22Rv1 (cell line): ENCODE data around the gene DSCAM.

Experiments
- H3K27ac ChIP-seq: fragments of 450-650 bp; 2 replicates; pipeline ENCODE4 v1.5.1; 2017
- CTCF ChIP-seq: fragments of 450-650 bp; IDR thresholded peaks from 2 replicates; pipeline ENCODE4 v1.5.1; 2017; ENCODE audit warnings: mild to moderate bottlenecking
- ZFX ChIP-seq: fragments of 450-650 bp; IDR thresholded peaks from 2 replicates; pipeline ENCODE4 v1.6.1; 2017; ENCODE audit warnings: antibody characterized with exemption, borderline replicate concordance

Gene DSCAM

GRCh38 chr21:40416572-40416971, 430.4 kb downstream of the DSCAM start:
- no peak overlapping the region for H3K27ac ChIP-seq
- TF ChIP-seq ZFX (no peak), CTCF (no peak)

DNA sequence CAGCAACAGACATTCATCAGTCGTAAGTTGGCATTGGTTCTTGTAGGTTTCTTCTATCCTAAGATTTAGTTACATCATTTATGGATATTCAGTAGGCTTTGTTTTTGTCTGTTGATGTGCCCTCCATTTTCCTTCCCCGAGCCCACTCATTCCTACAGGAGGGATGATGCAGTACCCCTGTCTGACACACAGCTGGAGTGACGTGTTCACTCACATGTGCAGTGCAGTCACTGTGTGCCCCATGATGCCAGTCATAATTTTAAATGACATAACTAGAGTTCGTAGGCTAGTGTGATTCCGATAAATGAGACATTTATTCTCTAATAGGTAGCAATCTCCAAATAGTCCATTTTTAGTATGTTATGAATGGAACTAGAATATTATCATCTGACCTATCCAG, 438.4 kb downstream of the DSCAM start:
- no peak overlapping the region for H3K27ac ChIP-seq
- TF ChIP-seq ZFX: no peak
- no peak for TF ChIP-seq CTCF

DNA sequence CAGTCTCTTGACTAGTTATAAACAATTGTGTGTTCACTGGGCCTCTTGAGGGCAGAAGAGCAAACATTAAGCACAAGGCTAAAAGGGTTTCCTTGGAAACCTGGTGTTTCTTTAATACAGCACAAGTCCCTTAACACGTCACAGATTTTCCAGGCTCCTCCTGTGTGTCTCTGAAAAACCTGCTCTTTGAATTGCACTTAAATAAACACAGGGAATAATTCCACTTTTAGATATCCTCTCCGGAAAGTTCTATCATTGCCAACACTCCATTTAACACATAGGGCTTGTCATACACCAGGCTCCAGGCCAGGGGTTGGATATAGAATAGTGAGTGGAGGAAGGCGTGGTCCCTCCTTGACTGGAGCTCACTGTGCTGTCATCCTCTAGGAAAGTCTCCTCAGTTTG, 442.6 kb downstream of the DSCAM start:
- TF ChIP-seq CTCF: no peak
- TF ChIP-seq ZFX: no peak
- no peak overlapping the region for H3K27ac ChIP-seq

DNA sequence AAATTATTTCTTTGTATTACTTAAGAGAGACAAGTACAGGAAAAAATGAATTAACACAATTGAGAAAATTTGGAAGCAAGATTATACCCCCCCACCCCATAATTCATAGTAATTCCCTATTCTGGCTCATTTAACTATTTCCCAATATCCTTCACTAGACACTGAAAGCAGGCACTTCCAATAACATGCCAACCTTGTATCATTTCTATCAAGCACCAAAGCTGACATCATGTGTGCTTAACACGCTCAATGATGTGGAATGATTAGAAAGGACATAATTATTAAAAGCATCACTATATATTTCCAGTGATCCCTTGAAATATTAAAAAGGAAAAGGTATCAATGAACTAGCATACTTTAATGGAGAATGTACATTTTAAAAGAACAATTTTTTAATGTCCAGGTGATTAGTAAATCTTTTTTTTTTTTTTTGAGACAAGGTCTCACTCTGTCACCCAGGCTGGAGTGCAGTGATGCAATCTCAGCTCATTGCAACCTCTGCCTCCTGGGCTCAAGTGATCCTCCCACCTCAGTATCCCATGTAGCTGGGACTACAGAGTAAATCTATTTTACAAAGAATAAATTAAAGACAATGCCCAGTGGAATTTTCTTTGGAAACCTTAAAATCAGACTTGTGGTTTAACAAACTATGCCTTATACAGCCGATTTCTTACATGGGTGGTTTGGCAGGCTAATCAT, 443.9 kb downstream of the DSCAM start:
- H3K27ac ChIP-seq: no peak overlapping the region
- TF ChIP-seq CTCF (no peak), ZFX (no peak)

GRCh38 chr21:40395732-40396131, 451.2 kb downstream of the DSCAM start:
- no peak overlapping the region for H3K27ac ChIP-seq
- TF ChIP-seq ZFX: no peak
- TF ChIP-seq CTCF: no peak

DNA sequence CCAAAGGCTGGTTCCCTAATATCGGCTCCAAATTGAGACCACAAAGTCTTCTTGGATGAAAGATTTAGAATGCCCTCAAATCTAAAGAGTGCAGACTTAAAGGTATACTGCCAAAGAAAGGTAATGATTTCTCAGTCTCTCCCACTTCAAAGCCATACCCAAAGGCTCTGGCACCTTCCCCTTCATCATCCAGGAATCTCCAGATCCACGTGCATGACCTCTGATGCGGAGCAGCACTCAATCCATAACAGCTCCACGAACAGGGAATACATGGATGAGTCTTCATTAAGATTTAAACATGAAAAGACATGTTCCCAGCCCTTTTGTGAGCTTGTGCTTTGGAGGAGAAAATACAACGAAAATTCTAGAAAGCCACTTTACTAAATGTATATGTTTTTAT, 453.9 kb downstream of the DSCAM start:
- TF ChIP-seq ZFX (no peak), CTCF (no peak)
- H3K27ac ChIP-seq: no peak overlapping the region

DNA sequence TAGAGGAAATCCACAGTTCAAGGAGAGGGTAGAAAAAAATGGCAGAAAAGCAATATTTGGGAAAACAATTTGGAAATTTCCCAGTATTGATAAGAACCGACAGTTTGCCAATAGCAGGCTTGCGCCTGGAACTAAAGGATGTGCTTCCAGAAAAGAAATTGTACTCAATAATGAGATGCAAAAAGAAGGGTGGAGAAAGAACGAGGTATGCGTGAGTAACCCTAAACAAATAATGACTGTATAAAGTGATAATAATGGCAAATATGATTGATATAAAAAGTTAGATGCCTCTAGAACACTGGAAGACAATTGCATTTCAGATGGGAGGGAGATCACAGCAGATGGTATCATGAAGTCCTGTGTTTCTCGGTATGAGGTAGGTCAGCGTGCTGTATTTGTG, 458.9 kb downstream of the DSCAM start:
- TF ChIP-seq CTCF: no peak
- no peak for TF ChIP-seq ZFX
- H3K27ac ChIP-seq: peak overlapping the region; percentile 39; the same call in 1 of the 2 replicates
